H9 (cell line): ENCODE data around the gene GET4. TPM values are rescaled to one million over a fixed set of nuclear protein-coding genes. Genes with fewer than 3 reads are reported as not detected.

Experiments used
- DNase-seq: peaks from one replicate; pipeline ENCODE4 v3.0.0-alpha.2; 2017
- H2AFZ ChIP-seq: one replicate; pipeline ENCODE4 v1.6.1; 2013; ENCODE audit warnings: mild to moderate bottlenecking, low read length, control low read depth, moderate library complexity
- H2AK5ac ChIP-seq: 2 replicates; pipeline ENCODE4 v1.6.1; 2013; ENCODE audit warnings: low read length, control low read depth, mixed read lengths; ENCODE audit not compliant: insufficient read length
- H2BK120ac ChIP-seq: one replicate; pipeline ENCODE4 v1.6.1; 2013; ENCODE audit warnings: low read depth, mild to moderate bottlenecking, low read length, control low read depth, inconsistent platforms; ENCODE audit not compliant: poor library complexity, severe bottlenecking
- H2BK12ac ChIP-seq: 2 replicates; pipeline ENCODE4 v1.6.1; 2013; ENCODE audit warnings: low read length, control low read depth, mixed read lengths, low read depth; ENCODE audit not compliant: insufficient read length
- H2BK15ac ChIP-seq: 2 replicates; pipeline ENCODE4 v1.6.1; 2013; ENCODE audit warnings: low read depth, low read length, control low read depth
- H2BK20ac ChIP-seq: one replicate; pipeline ENCODE4 v1.6.1; 2013; ENCODE audit warnings: low read depth, mild to moderate bottlenecking, low read length, control low read depth, inconsistent platforms; ENCODE audit not compliant: poor library complexity, severe bottlenecking
- H2BK5ac ChIP-seq: 2 replicates; pipeline ENCODE4 v1.6.1; 2013; ENCODE audit warnings: low read length, control low read depth, mixed read lengths; ENCODE audit not compliant: insufficient read length
- H3K14ac ChIP-seq: 2 replicates; pipeline ENCODE4 v1.6.1; 2013; ENCODE audit warnings: low read length, control low read depth; ENCODE audit not compliant: insufficient read depth
- H3K18ac ChIP-seq: 2 replicates; pipeline ENCODE4 v1.6.1; 2013; ENCODE audit warnings: low read depth, mild to moderate bottlenecking, mixed read lengths, low read length, control low read depth; ENCODE audit not compliant: insufficient read length
- H3K23ac ChIP-seq: 2 replicates; pipeline ENCODE4 v1.6.1; 2013; ENCODE audit warnings: low read length, control low read depth, mixed read lengths, low read depth; ENCODE audit not compliant: insufficient read length
- H3K23me2 ChIP-seq: 2 replicates; pipeline ENCODE4 v1.6.1; 2013; ENCODE audit warnings: low read depth, mild to moderate bottlenecking, mixed read lengths, low read length, control low read depth; ENCODE audit not compliant: insufficient read length, poor library complexity, severe bottlenecking
- H3K27ac ChIP-seq: 2 replicates; pipeline ENCODE4 v1.5.1; 2013; ENCODE audit warnings: low read length, control low read depth, mixed read lengths, low read depth; ENCODE audit not compliant: insufficient read length
- H3K27me3 ChIP-seq: 2 replicates; pipeline ENCODE4 v1.6.1; 2013; ENCODE audit warnings: low read length, control low read depth, inconsistent platforms; ENCODE audit not compliant: insufficient read depth
- H3K4ac ChIP-seq: 2 replicates; pipeline ENCODE4 v1.6.1; 2013; ENCODE audit warnings: low read depth, mild to moderate bottlenecking, control low read depth, inconsistent platforms, low read length, moderate library complexity
- H3K4me1 ChIP-seq: 2 replicates; pipeline ENCODE4 v1.6.1; 2013; ENCODE audit warnings: low read length, control low read depth, inconsistent platforms; ENCODE audit not compliant: insufficient read depth
- H3K4me2 ChIP-seq: 2 replicates; pipeline ENCODE4 v1.6.1; 2013; ENCODE audit warnings: low read length, control low read depth, mixed read lengths; ENCODE audit not compliant: insufficient read length, insufficient read depth
- H3K56ac ChIP-seq: 2 replicates; pipeline ENCODE4 v1.6.1; 2013; ENCODE audit warnings: low read depth, mild to moderate bottlenecking, mixed read lengths, low read length, control low read depth; ENCODE audit not compliant: insufficient read length
- H3K79me1 ChIP-seq: 2 replicates; pipeline ENCODE4 v1.6.1; 2013; ENCODE audit warnings: low read depth, mild to moderate bottlenecking, moderate library complexity, low read length, control low read depth, inconsistent platforms; ENCODE audit not compliant: insufficient read depth, poor library complexity, severe bottlenecking
- H3K79me2 ChIP-seq: 2 replicates; pipeline ENCODE4 v1.6.1; 2013; ENCODE audit warnings: low read length, control low read depth, inconsistent platforms; ENCODE audit not compliant: insufficient read depth
- H3K9ac ChIP-seq: 2 replicates; pipeline ENCODE4 v1.6.1; 2013; ENCODE audit warnings: low read length, control low read depth, mixed read lengths; ENCODE audit not compliant: insufficient read length; ENCODE audit errors: extremely low read depth
- H3K9me3 ChIP-seq: one replicate; pipeline ENCODE4 v1.6.1; 2013; ENCODE audit warnings: low read depth, low read length, inconsistent platforms; ENCODE audit not compliant: control insufficient read depth
- H3T11ph ChIP-seq: one replicate; pipeline ENCODE4 v1.6.1; 2013; ENCODE audit warnings: mild to moderate bottlenecking, low read length, control low read depth, inconsistent platforms
- H4K20me1 ChIP-seq: one replicate; pipeline ENCODE4 v1.6.1; 2013; ENCODE audit not compliant: control insufficient read depth, insufficient read length, insufficient read depth
- H4K5ac ChIP-seq: 2 replicates; pipeline ENCODE4 v1.6.1; 2013; ENCODE audit warnings: low read depth, mild to moderate bottlenecking, mixed read lengths, low read length, control low read depth; ENCODE audit not compliant: insufficient read length
- H4K8ac ChIP-seq: replicated peaks from 2 replicates; pipeline ENCODE4 v1.6.1; 2013; ENCODE audit warnings: low read length, control low read depth, mixed read lengths, low read depth; ENCODE audit not compliant: insufficient read length
- H4K91ac ChIP-seq: 2 replicates; pipeline ENCODE4 v1.6.1; 2013; ENCODE audit warnings: low read depth, mild to moderate bottlenecking, moderate library complexity, mixed read lengths, low read length, control low read depth; ENCODE audit not compliant: insufficient read length
- H3K27ac Mint-ChIP-seq, 3 experiments: 2 replicates in 2 of 3; 3 replicates in 1 of 3; pipeline ENCODE4 v1.8.0; 2020 to 2021; ENCODE audit warnings: mixed read lengths in 3 of 3, mild to moderate bottlenecking in 1 of 3, moderate library complexity in 1 of 3
- H3K27me3 Mint-ChIP-seq: 2 replicates; pipeline ENCODE4 v1.8.0; 2021; ENCODE audit warnings: low read depth, mild to moderate bottlenecking, moderate library complexity, mixed read lengths
- H3K36me3 Mint-ChIP-seq, 3 experiments: 2 replicates in 2 of 3; 3 replicates in 1 of 3; pipeline ENCODE4 v1.8.0; 2020 to 2021; ENCODE audit warnings: low read depth in 3 of 3, mixed read lengths in 3 of 3; ENCODE audit not compliant: insufficient read depth in 1 of 3
- H3K4me1 Mint-ChIP-seq, 2 experiments: 2 replicates each; pipeline ENCODE4 v1.8.0; 2020; ENCODE audit warnings: mixed read lengths in 2 of 2
- H3K4me3 Mint-ChIP-seq, 2 experiments: 2 replicates in 1 of 2; 3 replicates in 1 of 2; pipeline ENCODE4 v1.8.0; 2020 to 2021; ENCODE audit warnings: mild to moderate bottlenecking in 2 of 2, mixed read lengths in 2 of 2, moderate library complexity in 1 of 2
- H3K9me3 Mint-ChIP-seq, 2 experiments: 2 replicates in 1 of 2; 3 replicates in 1 of 2; pipeline ENCODE4 v1.8.0; 2020; ENCODE audit warnings: mild to moderate bottlenecking in 2 of 2, mixed read lengths in 2 of 2, moderate library complexity in 1 of 2
- WGBS: extraction: QIAGEN DNeasy Blood & Tissue Kit; methylation state at CpG from one replicate; pipeline ENCODE4 v1.1.7; 2013; ENCODE audit warnings: missing lambda C conversion rate, low lambda C conversion rate, mixed read lengths; ENCODE audit not compliant: insufficient read length; ENCODE audit errors: extremely low coverage; 5-methylcytosine and 5-hydroxymethylcytosine counted together
- total RNA-seq: library from RNA; stranded (reverse); gene quantifications from 2 replicates; pipeline ENCODE4 v1.2.1, GENCODE V29; 2021
- TF ChIP-seq, protein P1 (sequence below): fragments of 200-600 bp; sonication (generic); conservative IDR thresholded peaks from 3 replicates; pipeline ENCODE4 v1.8.0; 2021; ENCODE audit warnings: antibody characterized with exemption, mild to moderate bottlenecking

Gene GET4
- total RNA-seq, 1 experiment from 2014 or later: 70.2 TPM

DNA sequence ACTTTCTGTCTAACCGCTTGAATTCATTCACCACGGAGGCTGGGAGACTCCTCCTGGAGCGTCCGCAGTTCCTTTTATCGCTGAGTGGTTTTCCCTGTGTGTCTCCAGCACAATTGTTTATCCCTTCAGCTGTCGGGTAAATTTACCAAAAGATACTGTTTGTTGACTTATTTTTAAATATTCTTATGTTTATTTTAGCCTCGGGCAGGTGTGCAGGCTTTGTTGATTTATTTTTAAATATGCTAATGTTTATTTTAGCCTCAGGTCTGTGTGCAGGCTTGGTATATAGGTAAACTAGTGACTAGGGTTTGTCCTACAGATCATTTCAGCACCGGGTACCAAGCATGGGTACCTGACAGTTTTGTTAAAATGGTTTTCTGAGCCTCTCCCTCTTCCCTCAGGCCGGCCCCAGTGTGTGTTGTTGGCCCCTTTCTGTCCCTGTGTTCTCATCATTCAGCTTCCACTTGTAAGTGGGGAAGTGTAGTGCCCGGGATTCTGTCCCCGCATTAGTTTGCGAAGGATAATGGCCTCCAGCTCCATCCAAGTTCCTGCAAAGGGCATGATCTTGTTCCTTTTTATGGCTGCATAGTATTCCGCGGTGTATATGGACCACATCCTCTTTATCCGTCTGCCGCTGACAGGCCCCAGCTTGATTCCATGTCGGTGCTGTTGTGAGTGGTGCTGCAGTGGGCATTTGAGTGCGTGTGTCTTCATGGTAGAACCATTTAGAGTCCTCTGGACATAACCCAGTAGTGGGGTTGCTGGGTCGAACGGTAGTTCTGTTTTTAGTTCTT is 5.3 kb downstream of the GET4 start:
- no peak overlapping the region for H4K5ac ChIP-seq
- TF ChIP-seq, protein P1, sequence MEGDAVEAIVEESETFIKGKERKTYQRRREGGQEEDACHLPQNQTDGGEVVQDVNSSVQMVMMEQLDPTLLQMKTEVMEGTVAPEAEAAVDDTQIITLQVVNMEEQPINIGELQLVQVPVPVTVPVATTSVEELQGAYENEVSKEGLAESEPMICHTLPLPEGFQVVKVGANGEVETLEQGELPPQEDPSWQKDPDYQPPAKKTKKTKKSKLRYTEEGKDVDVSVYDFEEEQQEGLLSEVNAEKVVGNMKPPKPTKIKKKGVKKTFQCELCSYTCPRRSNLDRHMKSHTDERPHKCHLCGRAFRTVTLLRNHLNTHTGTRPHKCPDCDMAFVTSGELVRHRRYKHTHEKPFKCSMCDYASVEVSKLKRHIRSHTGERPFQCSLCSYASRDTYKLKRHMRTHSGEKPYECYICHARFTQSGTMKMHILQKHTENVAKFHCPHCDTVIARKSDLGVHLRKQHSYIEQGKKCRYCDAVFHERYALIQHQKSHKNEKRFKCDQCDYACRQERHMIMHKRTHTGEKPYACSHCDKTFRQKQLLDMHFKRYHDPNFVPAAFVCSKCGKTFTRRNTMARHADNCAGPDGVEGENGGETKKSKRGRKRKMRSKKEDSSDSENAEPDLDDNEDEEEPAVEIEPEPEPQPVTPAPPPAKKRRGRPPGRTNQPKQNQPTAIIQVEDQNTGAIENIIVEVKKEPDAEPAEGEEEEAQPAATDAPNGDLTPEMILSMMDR: no peak
- no peak overlapping the region for H2AFZ ChIP-seq
- H2AK5ac ChIP-seq: no peak overlapping the region
- no peak overlapping the region for H2BK12ac ChIP-seq
- H3K4ac ChIP-seq: no peak overlapping the region
- H3K36me3 Mint-ChIP-seq: peaks cover 10 to 18% (median 17%) of the 10 kb centered on the region in 3 experiments
- H3K4me1 Mint-ChIP-seq: peaks cover 10% of the 10 kb centered on the region in 2 experiments
- H4K20me1 ChIP-seq: no peaks in the 10 kb centered on the region
- no peak overlapping the region for H3K56ac ChIP-seq
- H3K4me3 Mint-ChIP-seq: no peak overlapping the region; a peak in 1 of 5 replicates
- H2BK120ac ChIP-seq: no peak overlapping the region
- no peak overlapping the region for H2BK5ac ChIP-seq
- no peaks in the 10 kb centered on the region for H3K9me3 ChIP-seq
- H3K23ac ChIP-seq: no peak overlapping the region
- no peak overlapping the region for H3K27ac ChIP-seq
- H3K9ac ChIP-seq: no peak overlapping the region
- peaks cover 63% of the 10 kb centered on the region; the same call in 1 of the 2 replicates for H3K79me2 ChIP-seq
- no peak overlapping the region for H3K18ac ChIP-seq
- H3K4me1 ChIP-seq: no peaks in the 10 kb centered on the region
- peaks cover 9% of the 10 kb centered on the region for H3K79me1 ChIP-seq
- H3T11ph ChIP-seq: no peak overlapping the region
- no peak overlapping the region for H3K27ac Mint-ChIP-seq
- H2BK20ac ChIP-seq: no peak overlapping the region
- no peak overlapping the region for H3K14ac ChIP-seq
- H3K9me3 Mint-ChIP-seq: peaks cover 0 to 3% of the 10 kb centered on the region in 2 experiments; a peak in 1 of 5 replicates
- peaks cover 5% of the 10 kb centered on the region for H3K23me2 ChIP-seq
- no peaks in the 10 kb centered on the region for H3K27me3 ChIP-seq
- DNase-seq: no peak
- no CpG with 5 or more reads among the region's 20 CpGs for WGBS
- no peak overlapping the region for H3K4me2 ChIP-seq
- H4K91ac ChIP-seq: no peak overlapping the region
- no peak overlapping the region for H4K8ac ChIP-seq
- no peak overlapping the region for H2BK15ac ChIP-seq
- no peaks in the 10 kb centered on the region for H3K27me3 Mint-ChIP-seq
